K562 (cell line): ENCODE data around the gene C3orf52. TPM values are rescaled to one million over a fixed set of nuclear protein-coding genes. Genes with fewer than 3 reads are reported as not detected.
A peak's percentile ranks its signal among the peaks of the same experiment; 100 is the strongest.

Experiments
- ATAC-seq: fragments of 200-7000 bp; cut with Tn5 transposase; 3 replicates; pipeline ENCODE4 v1.9.1; 2020; ENCODE audit warnings: moderate library complexity
- BruUV-seq: library from RNA; stranded (reverse); fragments of 400-500 nt; replicated peaks from 2 replicates; lab custom pipeline; 2021; lab: Mats Ljungman, UMichigan
- CTCF ChIA-PET: fragments of 300-600 bp; formaldehyde crosslinking; extraction: SDS; loops from one replicate; lab custom pipeline; 2021; ENCODE audit warnings: low intra/inter-chr PET ratio; lab: Yijun Ruan, JAX
- POLR2A ChIA-PET: fragments of 300-600, 350-650 bp; sonication (Branson Sonifier 250); formaldehyde crosslinking; extraction: SDS; loops from one replicate; lab custom pipeline; 2021; ENCODE audit warnings: antibody characterized with exemption, inconsistent platforms; lab: Yijun Ruan, JAX
- DNase-seq, 4 experiments: peaks; one replicate each; pipeline versions ENCODE4 v3.0.0 to v3.0.0-alpha.2; 2011 to 2018; ENCODE audit warnings: low spot score in 3 of 4, mixed read lengths in 3 of 4; ENCODE audit errors: extremely low read depth in 1 of 4
- FAIRE-seq: peaks from 2 replicates; lab custom pipeline; 2011; peaks lifted over from hg19 to GRCh38; lab: Jason Lieb, UNC
- H2AFZ ChIP-seq: 2 replicates; pipeline ENCODE4 v1.6.0; 2011; ENCODE audit warnings: low read depth, low read length, control low read depth, inconsistent platforms
- H3K27ac ChIP-seq: fragments of 200-600 bp; 3 replicates; pipeline ENCODE4 v1.8.0; 2011; ENCODE audit warnings: low read depth, mild to moderate bottlenecking, control low read depth, inconsistent platforms, low read length, moderate library complexity, mixed read lengths; ENCODE audit errors: extremely low read depth
- H3K27me3 ChIP-seq, 2 experiments: fragments of 300-600 bp in 1 of 2; 2 replicates in 1 of 2; 3 replicates in 1 of 2; pipeline versions ENCODE4 v1.6.0 to v1.8.0; 2011; ENCODE audit warnings: inconsistent platforms in 2 of 2, low read length in 2 of 2, mild to moderate bottlenecking in 1 of 2, mixed read lengths in 1 of 2, moderate library complexity in 1 of 2; ENCODE audit not compliant: control insufficient read depth in 2 of 2, insufficient read depth in 2 of 2
- H3K36me3 ChIP-seq: fragments of 300-600 bp; 3 replicates; pipeline ENCODE4 v1.8.0; 2011; ENCODE audit warnings: mild to moderate bottlenecking, low read length, inconsistent platforms; ENCODE audit not compliant: control insufficient read depth, insufficient read depth
- H3K4me1 ChIP-seq, 2 experiments: fragments of 200-600 bp in 1 of 2; replicated peaks in 1 of 2; 2 replicates in 1 of 2; 3 replicates in 1 of 2; pipeline versions ENCODE4 v1.5.1 to v1.8.0; 2011; ENCODE audit warnings: inconsistent platforms in 2 of 2, low read length in 2 of 2, mild to moderate bottlenecking in 1 of 2, mixed read lengths in 1 of 2, moderate library complexity in 1 of 2; ENCODE audit not compliant: control insufficient read depth in 2 of 2, insufficient read depth in 2 of 2
- H3K4me2 ChIP-seq: 2 replicates; pipeline ENCODE4 v1.6.1; 2011; ENCODE audit warnings: low read length, control low read depth, inconsistent platforms, mixed read lengths; ENCODE audit not compliant: insufficient read depth
- H3K4me3 ChIP-seq: fragments of 200-600 bp; sonication (generic), shearing (Covaris generic); 2 replicates; pipeline ENCODE4 v1.5.1; 2016; ENCODE audit warnings: control low read depth, inconsistent platforms
- H3K79me2 ChIP-seq: fragments of 200-600 bp; 3 replicates; pipeline ENCODE4 v1.8.0; 2011; ENCODE audit warnings: low read length, inconsistent platforms; ENCODE audit not compliant: control insufficient read depth, insufficient read depth
- H3K9ac ChIP-seq, 2 experiments: 2 replicates each; pipeline versions ENCODE4 v1.6.0 to v1.6.1; 2011; ENCODE audit warnings: low read depth in 2 of 2, low read length in 2 of 2, control low read depth in 1 of 2, inconsistent platforms in 1 of 2, mild to moderate bottlenecking in 1 of 2, mixed read lengths in 1 of 2; ENCODE audit not compliant: insufficient read depth in 1 of 2
- H3K9me1 ChIP-seq: one replicate; pipeline ENCODE4 v1.6.0; 2011; ENCODE audit warnings: inconsistent platforms, mild to moderate bottlenecking, low read length, moderate library complexity; ENCODE audit not compliant: control insufficient read depth, insufficient read depth
- H3K9me3 ChIP-seq: replicated peaks from 2 replicates; pipeline ENCODE4 v1.5.1; 2011; ENCODE audit warnings: low read depth, low read length, inconsistent platforms; ENCODE audit not compliant: control insufficient read depth, insufficient read depth
- H4K20me1 ChIP-seq: replicated peaks from 2 replicates; pipeline ENCODE4 v1.6.1; 2011; ENCODE audit warnings: low read length, inconsistent platforms, mixed read lengths; ENCODE audit not compliant: control insufficient read depth, insufficient read depth
- CBFA2T3 ChIP-seq: fragments of 450-650 bp; IDR thresholded peaks from 2 replicates; pipeline ENCODE4 v1.6.1; 2017
- CCAR2 ChIP-seq: fragments of 200-400 bp; formaldehyde crosslinking; IDR thresholded peaks from 2 replicates; pipeline ENCODE4 v1.6.1; 2017; ENCODE audit warnings: mild to moderate bottlenecking, low read depth, low read length
- CTCF ChIP-seq, 3 experiments: IDR thresholded peaks in 2 of 3; conservative IDR thresholded peaks in 1 of 3; 2 replicates each; pipeline ENCODE4 v1.5.1; 2011 to 2012; ENCODE audit warnings: low read length in 3 of 3, mild to moderate bottlenecking in 3 of 3, control low read depth in 2 of 3, improper control_type of control experiment in 1 of 3, inconsistent platforms in 1 of 3, low read depth in 1 of 3, mixed read lengths in 1 of 3, moderate library complexity in 1 of 3; ENCODE audit not compliant: insufficient read depth in 2 of 3
- ERF ChIP-seq: fragments of 450-650 bp; formaldehyde crosslinking; IDR thresholded peaks from 2 replicates; pipeline ENCODE4 v1.4.0; 2020; ENCODE audit warnings: mild to moderate bottlenecking, mixed read lengths
- MYNN ChIP-seq, 2 experiments: sonication (generic); formaldehyde crosslinking in 1 of 2; IDR thresholded peaks; 2 replicates each; pipeline versions ENCODE4 v1.5.0 to v1.6.1; 2016 to 2020; ENCODE audit warnings: antibody characterized with exemption in 1 of 2, missing genetic modification reagents in 1 of 2
- POLR2H ChIP-seq: IDR thresholded peaks from 2 replicates; pipeline ENCODE4 v1.6.1; 2016; ENCODE audit warnings: missing genetic modification characterization, low read depth, mild to moderate bottlenecking, control low read depth, missing compliant biosample characterization, moderate library complexity
- RAD21 ChIP-seq, 2 experiments: fragments of 250-450 bp in 1 of 2; fragments of 450-650 bp in 1 of 2; sonication (Bioruptor Pico) in 1 of 2; formaldehyde crosslinking in 1 of 2; IDR thresholded peaks in 1 of 2; conservative IDR thresholded peaks in 1 of 2; 2 replicates each; pipeline versions ENCODE4 v1.4.0 to v1.8.0; 2020 to 2022; ENCODE audit warnings: mild to moderate bottlenecking in 2 of 2, moderate library complexity in 1 of 2
- ZBTB12 ChIP-seq: fragments of 250-450 bp; sonication (Bioruptor Pico); IDR thresholded peaks from 2 replicates; pipeline ENCODE4 v1.4.0; 2020
- WGBS: fragments of 100-300 bp; shearing (Covaris generic); methylation state at CpG from one replicate; pipeline ENCODE4 v1.1.6; 2016; ENCODE audit warnings: low coverage, mixed read lengths; ENCODE audit not compliant: insufficient coverage; ENCODE audit errors: missing lambda C conversion rate; 5-methylcytosine and 5-hydroxymethylcytosine counted together
- in situ Hi-C: fragments of 300-500 bp; cut with MboI; formaldehyde crosslinking; loops from 4 replicates; pipeline ENCODE4 v1.15.0; 2018; ENCODE audit warnings: inconsistent platforms, mixed read lengths
- intact Hi-C: fragments of 100-400 bp; cut with micrococcal nuclease; formaldehyde crosslinking; loops from 2 replicates; pipeline ENCODE4 v1.14.2; 2022
- polyA plus RNA-seq, 8 experiments: library from polyadenylated mRNA; depleted of rRNA in 4 of 8; stranded (reverse) in 5 of 8; unstranded in 3 of 8; fragments of >200 nt; fragmentation: Nextera tagmentation in 2 of 8; fragmentation: Illumina TruSeq in 1 of 8; extraction: Ambion mirVana in 2 of 8; extraction: Trizol in 1 of 8; gene quantifications; 2 replicates each; pipeline versions ENCODE4 v1.2.1 to v1.2.3, GENCODE V29; 2011 to 2014; ENCODE audit warnings: inconsistent platforms in 1 of 8, missing spikeins in 1 of 8
- total RNA-seq, 7 experiments: library from RNA; depleted of rRNA in 6 of 7; stranded (reverse); fragments of >200 nt in 6 of 7; fragmentation: Illumina TruSeq in 2 of 7; extraction: Trizol in 2 of 7; gene quantifications; 2 replicates each; pipeline versions ENCODE4 v1.2.1 to v1.2.3, GENCODE V29; 2011 to 2021; ENCODE audit warnings: low replicate concordance in 1 of 7
- TF ChIP-seq, protein P1 (sequence below): fragments of 450-650 bp; IDR thresholded peaks from 2 replicates; pipeline ENCODE4 v1.6.1; 2017; ENCODE audit warnings: antibody characterized with exemption
- TF ChIP-seq, protein P2 (sequence below), 2 experiments: fragments of 450-650 bp; IDR thresholded peaks; 2 replicates each; pipeline ENCODE4 v1.6.1; 2018; ENCODE audit warnings: mild to moderate bottlenecking in 2 of 2, low read depth in 1 of 2; ENCODE audit not compliant: partially characterized antibody in 2 of 2

The C3orf52 gene
- total and polyA plus RNA-seq, 9 of the 15 experiments (the other 6 are each of a cell fraction or from before 2014, with no cell fraction given), result 2.8 to 6.1 (median 3.8) TPM

DNA sequence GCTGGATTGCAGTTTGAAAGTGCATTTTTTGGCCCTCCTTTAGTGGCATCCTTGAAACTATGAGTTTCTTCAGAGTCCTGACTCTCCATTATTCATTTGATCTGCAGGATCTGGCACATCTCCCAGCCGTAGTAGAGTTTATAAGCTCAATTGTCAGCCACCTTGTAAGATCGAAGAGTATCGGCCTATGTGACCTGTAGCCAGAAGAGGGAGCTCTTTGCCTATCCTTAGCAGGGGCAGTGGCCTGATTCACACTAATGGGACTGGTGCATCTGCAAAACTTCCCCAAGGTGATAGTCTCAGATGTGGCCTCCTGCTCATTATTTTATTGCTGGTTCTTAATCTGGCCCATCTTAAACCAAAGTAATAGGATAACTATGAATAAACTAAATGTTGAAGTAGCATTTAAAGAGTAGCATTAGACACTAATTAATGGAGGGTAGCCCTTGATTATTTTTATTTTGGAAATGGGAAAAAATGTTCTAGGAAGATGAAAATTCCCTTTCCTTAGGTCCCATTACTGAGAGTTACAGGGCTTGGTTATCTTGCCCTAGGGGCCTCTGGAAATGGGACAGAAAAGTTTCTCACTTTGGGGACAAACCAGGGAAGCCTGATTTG is 25.7 kb downstream of the C3orf52 start:
- Histone ChIP-seq H3K27ac (no peak overlapping the region), H3K4me3 (no peak overlapping the region), H3K36me3 (0 out of 3 replicates have a peak, but pooled peaks cover 2% of the 10 kb centered on the region), H3K9me1 (no peaks in the 10 kb centered on the region), H3K9me3 (no peaks in the 10 kb centered on the region), H3K79me2 (no peaks in the 10 kb centered on the region), H3K27me3 (no peaks in the 10 kb centered on the region), H4K20me1 (no peaks in the 10 kb centered on the region), H3K9ac (no peak overlapping the region), H3K4me1 (no peaks in the 10 kb centered on the region), H3K4me2 (no peak overlapping the region), H2AFZ (no peak overlapping the region)
- ATAC-seq, result peak; percentile 93
- ChIA-PET CTCF (interaction anchor here (1.5 kb wide), 1 partner anchor 408 kb away, joined by 7 read pairs; no protein-coding TSS in a partner anchor), POLR2A (interaction anchor here (0.6 to 1.1 kb wide), 3 partner anchors 158 to 410 kb away, joined by 3 to 4 read pairs (median 3); no protein-coding TSS in a partner anchor)
- in situ Hi-C loops, result loop anchor here (25.0 kb wide), 1 partner anchor 400 kb away; no protein-coding TSS in a partner anchor
- peak; percentile 47 to 54 (median 50) for DNase-seq
- peak; percentile 90 for FAIRE-seq
- WGBS, result 28% methylated on average over 3 of the region's 3 CpGs
- no TSS peak for BruUV-seq
- intact Hi-C loops, result loop anchor here (5.0 kb wide), 2 partner anchors 325 to 405 kb away; no protein-coding TSS in a partner anchor
- TF ChIP-seq, protein P1, sequence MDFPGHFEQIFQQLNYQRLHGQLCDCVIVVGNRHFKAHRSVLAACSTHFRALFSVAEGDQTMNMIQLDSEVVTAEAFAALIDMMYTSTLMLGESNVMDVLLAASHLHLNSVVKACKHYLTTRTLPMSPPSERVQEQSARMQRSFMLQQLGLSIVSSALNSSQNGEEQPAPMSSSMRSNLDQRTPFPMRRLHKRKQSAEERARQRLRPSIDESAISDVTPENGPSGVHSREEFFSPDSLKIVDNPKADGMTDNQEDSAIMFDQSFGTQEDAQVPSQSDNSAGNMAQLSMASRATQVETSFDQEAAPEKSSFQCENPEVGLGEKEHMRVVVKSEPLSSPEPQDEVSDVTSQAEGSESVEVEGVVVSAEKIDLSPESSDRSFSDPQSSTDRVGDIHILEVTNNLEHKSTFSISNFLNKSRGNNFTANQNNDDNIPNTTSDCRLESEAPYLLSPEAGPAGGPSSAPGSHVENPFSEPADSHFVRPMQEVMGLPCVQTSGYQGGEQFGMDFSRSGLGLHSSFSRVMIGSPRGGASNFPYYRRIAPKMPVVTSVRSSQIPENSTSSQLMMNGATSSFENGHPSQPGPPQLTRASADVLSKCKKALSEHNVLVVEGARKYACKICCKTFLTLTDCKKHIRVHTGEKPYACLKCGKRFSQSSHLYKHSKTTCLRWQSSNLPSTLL, result no peak
- TF ChIP-seq POLR2H (tag) (no peak), MYNN (IDR thresholded peaks at IDR 0.05) (no peak), MYNN (CRISPR knock-in tag; IDR thresholded peaks at IDR 0.05) (no peak), ZBTB12 (CRISPR knock-in tag) (no peak), RAD21 (CRISPR knock-in tag; conservative IDR thresholded peaks at IDR 0.05 in 1 of 2, IDR thresholded peaks at IDR 0.05 in 1 of 2) (peak; percentile 66 to 70), CTCF (IDR thresholded peaks at IDR 0.05 in 2 of 3, conservative IDR thresholded peaks at IDR 0.05 in 1 of 3; ENCODE audit: insufficient read depth in 2 of 3, low read depth in 1 of 3, low read length in 3 of 3) (peak; percentile 57 to 72 (median 71)), ERF (CRISPR knock-in tag) (no peak), CCAR2 (no peak), CBFA2T3 (no peak)
- TF ChIP-seq, protein P2, sequence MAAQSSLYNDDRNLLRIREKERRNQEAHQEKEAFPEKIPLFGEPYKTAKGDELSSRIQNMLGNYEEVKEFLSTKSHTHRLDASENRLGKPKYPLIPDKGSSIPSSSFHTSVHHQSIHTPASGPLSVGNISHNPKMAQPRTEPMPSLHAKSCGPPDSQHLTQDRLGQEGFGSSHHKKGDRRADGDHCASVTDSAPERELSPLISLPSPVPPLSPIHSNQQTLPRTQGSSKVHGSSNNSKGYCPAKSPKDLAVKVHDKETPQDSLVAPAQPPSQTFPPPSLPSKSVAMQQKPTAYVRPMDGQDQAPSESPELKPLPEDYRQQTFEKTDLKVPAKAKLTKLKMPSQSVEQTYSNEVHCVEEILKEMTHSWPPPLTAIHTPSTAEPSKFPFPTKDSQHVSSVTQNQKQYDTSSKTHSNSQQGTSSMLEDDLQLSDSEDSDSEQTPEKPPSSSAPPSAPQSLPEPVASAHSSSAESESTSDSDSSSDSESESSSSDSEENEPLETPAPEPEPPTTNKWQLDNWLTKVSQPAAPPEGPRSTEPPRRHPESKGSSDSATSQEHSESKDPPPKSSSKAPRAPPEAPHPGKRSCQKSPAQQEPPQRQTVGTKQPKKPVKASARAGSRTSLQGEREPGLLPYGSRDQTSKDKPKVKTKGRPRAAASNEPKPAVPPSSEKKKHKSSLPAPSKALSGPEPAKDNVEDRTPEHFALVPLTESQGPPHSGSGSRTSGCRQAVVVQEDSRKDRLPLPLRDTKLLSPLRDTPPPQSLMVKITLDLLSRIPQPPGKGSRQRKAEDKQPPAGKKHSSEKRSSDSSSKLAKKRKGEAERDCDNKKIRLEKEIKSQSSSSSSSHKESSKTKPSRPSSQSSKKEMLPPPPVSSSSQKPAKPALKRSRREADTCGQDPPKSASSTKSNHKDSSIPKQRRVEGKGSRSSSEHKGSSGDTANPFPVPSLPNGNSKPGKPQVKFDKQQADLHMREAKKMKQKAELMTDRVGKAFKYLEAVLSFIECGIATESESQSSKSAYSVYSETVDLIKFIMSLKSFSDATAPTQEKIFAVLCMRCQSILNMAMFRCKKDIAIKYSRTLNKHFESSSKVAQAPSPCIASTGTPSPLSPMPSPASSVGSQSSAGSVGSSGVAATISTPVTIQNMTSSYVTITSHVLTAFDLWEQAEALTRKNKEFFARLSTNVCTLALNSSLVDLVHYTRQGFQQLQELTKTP (IDR thresholded peaks at IDR 0.05; ENCODE audit: low read depth in 1 of 2, partially characterized antibody in 2 of 2), result no peak
